Neural cell (in vitro differentiated cells): Measurements from ENCODE around the gene MTCH1.

Experiments
- CTCF ChIP-seq: fragments of 450-650 bp; IDR thresholded peaks from 2 replicates; pipeline ENCODE4 v1.5.1; 2014; ENCODE audit warnings: antibody characterized with exemption, mild to moderate bottlenecking, moderate library complexity; ENCODE audit not compliant: poor library complexity, severe bottlenecking
- EP300 ChIP-seq: fragments of 450-650 bp; conservative IDR thresholded peaks from 2 replicates; pipeline ENCODE4 v1.6.1; 2014; ENCODE audit warnings: antibody characterized with exemption, mild to moderate bottlenecking, moderate library complexity; ENCODE audit not compliant: poor library complexity, severe bottlenecking
- EZH2 ChIP-seq: fragments of 200-600, 300-800 bp; shearing (Covaris generic), sonication (generic); IDR thresholded peaks from 2 replicates; pipeline ENCODE4 v1.6.1; 2014; ENCODE audit warnings: antibody characterized with exemption, low read length, borderline replicate concordance, mild to moderate bottlenecking; ENCODE audit not compliant: insufficient read depth, poor library complexity, severe bottlenecking
- RAD21 ChIP-seq: fragments of 450-650 bp; conservative IDR thresholded peaks from 2 replicates; pipeline ENCODE4 v1.6.1; 2014; ENCODE audit warnings: antibody characterized with exemption, mild to moderate bottlenecking, moderate library complexity
- REST ChIP-seq: IDR thresholded peaks from 2 replicates; pipeline ENCODE4 v1.6.1; 2012; ENCODE audit warnings: borderline replicate concordance
- SMC3 ChIP-seq: fragments of 450-650 bp; conservative IDR thresholded peaks from 2 replicates; pipeline ENCODE4 v1.6.1; 2014; ENCODE audit warnings: antibody characterized with exemption, mild to moderate bottlenecking, moderate library complexity; ENCODE audit not compliant: poor library complexity
- TAF1 ChIP-seq: IDR thresholded peaks from 2 replicates; pipeline ENCODE4 v1.6.1; 2012; ENCODE audit warnings: low read depth

DNA sequence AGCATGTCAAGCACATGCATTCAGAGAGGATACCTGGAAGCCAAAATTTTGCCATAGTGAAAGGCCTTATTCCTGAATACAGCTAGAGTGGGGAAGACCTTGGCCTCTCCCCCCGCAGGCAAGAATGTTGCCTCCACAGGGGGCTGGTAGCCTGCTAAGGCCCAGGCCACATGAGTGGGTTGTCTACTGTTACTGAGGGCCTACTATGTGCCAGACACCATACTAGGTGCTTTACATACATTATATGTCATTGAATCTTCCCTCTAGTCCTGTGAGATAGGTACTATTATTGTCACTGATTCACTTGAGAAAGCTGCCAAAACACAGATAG, 32.1 kb downstream of the MTCH1 start:
- no peak for TF ChIP-seq CTCF
- TF ChIP-seq TAF1: no peak
- no peak for TF ChIP-seq SMC3
- no peak for TF ChIP-seq EP300
- no peak for TF ChIP-seq RAD21
- TF ChIP-seq EZH2: no peak
- no peak for TF ChIP-seq REST
